Measurements from ENCODE around the gene PASD1. TPM values are rescaled to one million over a fixed set of nuclear protein-coding genes. Genes with fewer than 3 reads are reported as not detected.

PASD1 gene
- total RNA-seq, 1 donor from 2014 or later = not detected

DNA sequence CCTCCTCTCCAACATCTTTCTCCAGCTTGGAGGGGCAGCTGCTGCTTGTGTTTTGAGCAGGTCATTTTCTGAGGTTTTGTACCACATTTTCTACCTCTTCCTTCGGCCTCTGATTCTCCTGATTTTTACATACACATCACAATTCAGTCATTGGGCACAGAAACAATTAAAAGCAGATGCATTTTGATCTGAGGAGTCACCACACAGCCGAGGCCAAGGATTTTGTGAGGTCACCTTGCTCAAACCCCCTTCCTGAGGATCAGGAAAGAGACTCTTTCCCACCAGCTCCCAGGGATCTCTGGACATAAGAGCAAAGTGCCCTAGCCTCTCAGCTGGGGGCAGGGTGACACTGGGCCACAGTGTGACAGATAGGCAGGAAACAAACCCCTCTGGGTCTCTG is 147.0 kb downstream of the PASD1 start:
- Histone ChIP-seq H3K27ac (no peak overlapping the region), H3K79me2 (ENCODE audit: low read depth) (no peaks in the 10 kb centered on the region), H3K4me3 (no peak overlapping the region), H3K36me3 (no peaks in the 10 kb centered on the region), H3K27me3 (no peaks in the 10 kb centered on the region), H3F3A (ENCODE audit: low read depth) (no peaks in the 10 kb centered on the region), H4K20me1 (ENCODE audit: low read depth) (no peaks in the 10 kb centered on the region), H3K4me1 (no peaks in the 10 kb centered on the region), H3K4me2 (no peak overlapping the region), H2AFZ (replicated peaks) (no peak overlapping the region), H3K9me3 (ENCODE audit: low read depth) (no peaks in the 10 kb centered on the region), H3K9ac (no peak overlapping the region)
- TF ChIP-seq, protein P1, sequence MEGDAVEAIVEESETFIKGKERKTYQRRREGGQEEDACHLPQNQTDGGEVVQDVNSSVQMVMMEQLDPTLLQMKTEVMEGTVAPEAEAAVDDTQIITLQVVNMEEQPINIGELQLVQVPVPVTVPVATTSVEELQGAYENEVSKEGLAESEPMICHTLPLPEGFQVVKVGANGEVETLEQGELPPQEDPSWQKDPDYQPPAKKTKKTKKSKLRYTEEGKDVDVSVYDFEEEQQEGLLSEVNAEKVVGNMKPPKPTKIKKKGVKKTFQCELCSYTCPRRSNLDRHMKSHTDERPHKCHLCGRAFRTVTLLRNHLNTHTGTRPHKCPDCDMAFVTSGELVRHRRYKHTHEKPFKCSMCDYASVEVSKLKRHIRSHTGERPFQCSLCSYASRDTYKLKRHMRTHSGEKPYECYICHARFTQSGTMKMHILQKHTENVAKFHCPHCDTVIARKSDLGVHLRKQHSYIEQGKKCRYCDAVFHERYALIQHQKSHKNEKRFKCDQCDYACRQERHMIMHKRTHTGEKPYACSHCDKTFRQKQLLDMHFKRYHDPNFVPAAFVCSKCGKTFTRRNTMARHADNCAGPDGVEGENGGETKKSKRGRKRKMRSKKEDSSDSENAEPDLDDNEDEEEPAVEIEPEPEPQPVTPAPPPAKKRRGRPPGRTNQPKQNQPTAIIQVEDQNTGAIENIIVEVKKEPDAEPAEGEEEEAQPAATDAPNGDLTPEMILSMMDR (IDR thresholded peaks at IDR 0.05) = no peak
- no peak for TF ChIP-seq EZH2 (IDR thresholded peaks at IDR 0.05)
- no peak for TF ChIP-seq EZH2phosphoT487 (IDR thresholded peaks at IDR 0.05)
- Mint-ChIP-seq H3K27ac (no peak overlapping the region), H3K36me3 (no peaks in the 10 kb centered on the region), H3K4me1 (no peaks in the 10 kb centered on the region), H3K4me3 (no peak overlapping the region), H3K27me3 (ENCODE audit: insufficient read depth, low read depth) (peaks cover 3% of the 10 kb centered on the region), H3K9me3 (peaks cover 2% of the 10 kb centered on the region)
- no peak for DNase-seq (ENCODE audit: low spot score)

DNA sequence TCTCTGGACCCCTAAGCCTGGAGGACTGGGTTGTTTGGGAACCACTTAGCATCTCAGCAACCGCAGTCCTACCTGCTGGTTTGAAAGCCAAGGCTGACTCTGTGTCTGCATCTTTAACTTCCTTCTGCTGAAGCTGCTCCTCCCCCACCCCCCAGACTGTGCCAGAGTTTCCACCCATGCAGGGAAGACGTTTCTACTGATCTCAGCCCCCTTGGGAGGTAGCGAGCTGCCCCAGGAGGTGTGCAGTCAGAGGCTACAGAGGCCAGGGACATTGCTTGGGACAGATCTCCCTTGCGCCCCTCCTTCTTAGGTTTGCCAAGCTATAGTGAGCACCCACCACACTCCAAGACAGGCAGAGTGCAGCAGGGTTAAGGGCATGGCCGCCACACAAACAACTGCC is 147.7 kb downstream of the PASD1 start:
- peaks cover 3% of the 10 kb centered on the region for H3K27me3 Mint-ChIP-seq (ENCODE audit: insufficient read depth, low read depth)

DNA sequence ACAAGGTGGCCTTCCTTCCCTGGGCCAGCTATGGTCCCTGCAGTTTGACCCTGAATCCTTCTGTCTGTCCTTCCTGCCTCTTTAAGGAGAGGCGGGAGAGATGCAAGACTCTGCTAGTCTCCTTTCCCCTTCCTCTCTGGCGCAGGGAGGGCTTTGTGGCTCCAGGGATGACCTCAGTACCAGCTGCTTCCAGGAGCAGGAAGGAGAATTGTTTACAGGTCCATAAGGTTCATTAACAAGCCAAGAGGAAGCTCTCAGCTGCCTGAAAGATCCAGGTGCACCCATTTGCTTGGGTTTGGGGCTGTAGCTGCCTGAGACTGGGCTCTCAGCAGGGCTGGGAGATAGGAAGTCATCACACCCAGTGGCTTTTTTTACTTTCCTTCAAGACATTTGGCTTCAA is 148.3 kb downstream of the PASD1 start:
- H3F3A ChIP-seq (ENCODE audit: low read depth) = no peaks in the 10 kb centered on the region
- H3K9ac ChIP-seq = no peak overlapping the region
- no peaks in the 10 kb centered on the region for H3K4me1 ChIP-seq
- no peaks in the 10 kb centered on the region for H3K9me3 ChIP-seq (ENCODE audit: low read depth)
- TF ChIP-seq, protein P1 (IDR thresholded peaks at IDR 0.05) = no peak
- no peak for TF ChIP-seq EZH2 (IDR thresholded peaks at IDR 0.05)
- no peak for TF ChIP-seq EZH2phosphoT487 (IDR thresholded peaks at IDR 0.05)
- no peak overlapping the region for H3K4me3 Mint-ChIP-seq
- no peaks in the 10 kb centered on the region for H3K4me1 Mint-ChIP-seq
- H3K27me3 Mint-ChIP-seq (ENCODE audit: insufficient read depth, low read depth) = peaks cover 3% of the 10 kb centered on the region
- no peaks in the 10 kb centered on the region for H3K27me3 ChIP-seq
- H3K9me3 Mint-ChIP-seq = peaks cover 2% of the 10 kb centered on the region
- no peak overlapping the region for H3K27ac ChIP-seq
- H3K79me2 ChIP-seq (ENCODE audit: low read depth) = no peaks in the 10 kb centered on the region
- no peaks in the 10 kb centered on the region for H3K36me3 Mint-ChIP-seq
- DNase-seq (ENCODE audit: low spot score) = no peak
- no peak overlapping the region for H3K27ac Mint-ChIP-seq
- no peak overlapping the region for H3K4me3 ChIP-seq
- H3K4me2 ChIP-seq = no peak overlapping the region
- H3K36me3 ChIP-seq = no peaks in the 10 kb centered on the region
- no peak overlapping the region for H2AFZ ChIP-seq (replicated peaks)
- H4K20me1 ChIP-seq (ENCODE audit: low read depth) = no peaks in the 10 kb centered on the region

More for the DNA sequence above, 147.7 kb downstream of the PASD1 start:
- Histone ChIP-seq H3K27me3 (no peaks in the 10 kb centered on the region), H3K9ac (no peak overlapping the region), H3K4me3 (no peak overlapping the region), H3K4me1 (no peaks in the 10 kb centered on the region), H3K27ac (no peak overlapping the region), H2AFZ (replicated peaks) (no peak overlapping the region), H3K36me3 (no peaks in the 10 kb centered on the region), H3K79me2 (ENCODE audit: low read depth) (no peaks in the 10 kb centered on the region), H3F3A (ENCODE audit: low read depth) (no peaks in the 10 kb centered on the region), H3K4me2 (no peak overlapping the region), H3K9me3 (ENCODE audit: low read depth) (no peaks in the 10 kb centered on the region), H4K20me1 (ENCODE audit: low read depth) (no peaks in the 10 kb centered on the region)
- Mint-ChIP-seq H3K27ac (no peak overlapping the region), H3K9me3 (peaks cover 2% of the 10 kb centered on the region), H3K4me3 (no peak overlapping the region), H3K4me1 (no peaks in the 10 kb centered on the region), H3K36me3 (no peaks in the 10 kb centered on the region)
- DNase-seq (ENCODE audit: low spot score) = no peak
- TF ChIP-seq EZH2phosphoT487 (IDR thresholded peaks at IDR 0.05) = no peak
- no peak for TF ChIP-seq EZH2 (IDR thresholded peaks at IDR 0.05)
- TF ChIP-seq, protein P1 (IDR thresholded peaks at IDR 0.05) = no peak

Measured in neural progenitor cell (in vitro differentiated cells).